Stimulated activated CD4-positive, alpha-beta T cell treated with anti-CD3 and anti-CD28 coated beads, TNF-alpha, amount 100 ng/mL, for 48 hours (primary cell): ENCODE results near the gene GPER1.
A peak's percentile ranks its signal among the peaks of the same experiment; 100 is the strongest.
"Not testable (repeated sequence)": the region's sequence is repeated elsewhere in the genome, so short reads cannot be mapped to it uniquely, and the experiment has no call there.

ENCODE experiments used
- DNase-seq, 3 donors: peaks; one replicate each; pipeline ENCODE4 v3.0.0-alpha.2; 2020; ENCODE audit warnings: low read depth in 3 of 3

GPER1 gene

GRCh38 chr7:1087952-1088920 is at the start of gene GPER1:
Gene GPER1, plus strand, starts transcription at chr7:1088113. Its CDS starts 3,616 bp downstream, at chr7:1091729.
- no peak for DNase-seq

GRCh38 chr7:1040233-1040632 is 47.7 kb upstream of the GPER1 start:
- not testable (repeated sequence) for DNase-seq

GRCh38 chr7:1040790-1041189 is 47.1 kb upstream of the GPER1 start:
- no peak for DNase-seq

GRCh38 chr7:1041551-1042491 is 46.1 kb upstream of the GPER1 start:
- DNase-seq: no peak

GRCh38 chr7:1042492-1042833 is 45.5 kb upstream of the GPER1 start:
- DNase-seq: no peak

- DNase-seq: no peak
Observed at GRCh38 chr7:1043552-1044188, 44.2 kb upstream of the GPER1 start.

GRCh38 chr7:1044189-1045068 is 43.5 kb upstream of the GPER1 start, which contains the start of gene GPR146:
Gene GPR146, plus strand, starts transcription at chr7:1044546. Its CDS starts 12,970 bp downstream, at chr7:1057516.
- DNase-seq: peak; percentile 82 to 95 (median 91)

- no peak for DNase-seq
Observed at GRCh38 chr7:1045069-1046063, 42.5 kb upstream of the GPER1 start.

- DNase-seq: no peak
Observed at GRCh38 chr7:1046722-1047679, 40.9 kb upstream of the GPER1 start.

GRCh38 chr7:1049006-1049741 is 38.7 kb upstream of the GPER1 start:
- no peak for DNase-seq

- DNase-seq: no peak
Observed at GRCh38 chr7:1049801-1050200, 38.1 kb upstream of the GPER1 start.

GRCh38 chr7:1050254-1050906 is 37.5 kb upstream of the GPER1 start:
- no peak for DNase-seq

GRCh38 chr7:1050956-1051690 is 36.8 kb upstream of the GPER1 start:
- no peak for DNase-seq

- DNase-seq: no peak
Observed at GRCh38 chr7:1052031-1052818, 35.7 kb upstream of the GPER1 start.

GRCh38 chr7:1053002-1053411 is 34.9 kb upstream of the GPER1 start:
- DNase-seq: no peak
